Astrocyte (in vitro differentiated cells and primary cell): ENCODE measurements around the gene PDGFD. TPM values are rescaled to one million over a fixed set of nuclear protein-coding genes. Genes with fewer than 3 reads are reported as not detected.

Experiments
- DNase-seq: peaks from one replicate; pipeline ENCODE4 v3.0.0-alpha.2; 2010; ENCODE audit warnings: low read depth
- FAIRE-seq: peaks from 2 replicates; lab custom pipeline; 2011; peaks lifted over from hg19 to GRCh38; lab: Jason Lieb, UNC
- H2AFZ ChIP-seq: 2 replicates; pipeline ENCODE4 v1.6.0; 2012; ENCODE audit warnings: low read depth, low read length, inconsistent platforms
- H3K27ac ChIP-seq: 2 replicates; pipeline ENCODE4 v1.5.1; 2011; ENCODE audit warnings: low read depth, low read length, inconsistent platforms
- H3K27me3 ChIP-seq: 2 replicates; pipeline ENCODE4 v1.6.0; 2011; ENCODE audit warnings: low read length, inconsistent platforms; ENCODE audit not compliant: insufficient read depth
- H3K36me3 ChIP-seq: 2 replicates; pipeline ENCODE4 v1.5.1; 2011; ENCODE audit warnings: low read length, inconsistent platforms; ENCODE audit not compliant: insufficient read depth
- H3K4me1 ChIP-seq: 2 replicates; pipeline ENCODE4 v1.5.1; 2011; ENCODE audit warnings: low read length, inconsistent platforms; ENCODE audit not compliant: insufficient read depth
- H3K4me2 ChIP-seq: 2 replicates; pipeline ENCODE4 v1.6.0; 2012; ENCODE audit warnings: low read length, inconsistent platforms
- H3K4me3 ChIP-seq: 2 replicates; pipeline ENCODE4 v1.5.1; 2011; ENCODE audit warnings: low read depth, mild to moderate bottlenecking, low read length, inconsistent platforms; ENCODE audit not compliant: insufficient read depth
- H3K79me2 ChIP-seq: 2 replicates; pipeline ENCODE4 v1.6.0; 2012; ENCODE audit warnings: mild to moderate bottlenecking, low read length, inconsistent platforms; ENCODE audit not compliant: insufficient read depth
- H3K9ac ChIP-seq: 2 replicates; pipeline ENCODE4 v1.6.0; 2012; ENCODE audit warnings: mild to moderate bottlenecking, low read length, inconsistent platforms
- H3K9me3 ChIP-seq: 2 replicates; pipeline ENCODE4 v1.5.1; 2012; ENCODE audit warnings: low read depth, mild to moderate bottlenecking, low read length, inconsistent platforms; ENCODE audit not compliant: insufficient read depth
- H4K20me1 ChIP-seq: 2 replicates; pipeline ENCODE4 v1.6.0; 2012; ENCODE audit warnings: low read length, inconsistent platforms; ENCODE audit not compliant: insufficient read depth
- H3K27ac Mint-ChIP-seq: one replicate; pipeline ENCODE4 v1.8.0; 2021; ENCODE audit warnings: mild to moderate bottlenecking, mixed read lengths; ENCODE audit not compliant: unreplicated experiment
- H3K27me3 Mint-ChIP-seq: one replicate; pipeline ENCODE4 v1.8.0; 2021; ENCODE audit warnings: low read depth, mixed read lengths; ENCODE audit not compliant: unreplicated experiment
- H3K36me3 Mint-ChIP-seq: one replicate; pipeline ENCODE4 v1.8.0; 2021; ENCODE audit warnings: low read depth, mixed read lengths; ENCODE audit not compliant: unreplicated experiment
- H3K4me1 Mint-ChIP-seq: one replicate; pipeline ENCODE4 v1.8.0; 2021; ENCODE audit warnings: low read depth, mixed read lengths; ENCODE audit not compliant: unreplicated experiment
- H3K4me3 Mint-ChIP-seq: one replicate; pipeline ENCODE4 v1.8.0; 2021; ENCODE audit warnings: mild to moderate bottlenecking, moderate library complexity, mixed read lengths; ENCODE audit not compliant: unreplicated experiment
- H3K9me3 Mint-ChIP-seq: one replicate; pipeline ENCODE4 v1.8.0; 2021; ENCODE audit warnings: mild to moderate bottlenecking, mixed read lengths; ENCODE audit not compliant: unreplicated experiment
- EZH2 ChIP-seq: IDR thresholded peaks from 2 replicates; pipeline ENCODE4 v1.6.1; 2012; ENCODE audit warnings: mild to moderate bottlenecking, low read length, inconsistent platforms; ENCODE audit not compliant: insufficient read depth
- total RNA-seq: library from RNA; stranded (reverse); gene quantifications from 2 replicates; pipeline ENCODE4 v1.2.1, GENCODE V29; 2021
- TF ChIP-seq, protein P1 (sequence below): IDR thresholded peaks from 2 replicates; pipeline ENCODE4 v1.5.1; 2011; ENCODE audit warnings: low read depth, mild to moderate bottlenecking, inconsistent platforms, low read length, moderate library complexity; ENCODE audit not compliant: insufficient read depth

PDGFD gene
- total RNA-seq, 1 donor from 2014 or later, result 2.6 TPM

DNA sequence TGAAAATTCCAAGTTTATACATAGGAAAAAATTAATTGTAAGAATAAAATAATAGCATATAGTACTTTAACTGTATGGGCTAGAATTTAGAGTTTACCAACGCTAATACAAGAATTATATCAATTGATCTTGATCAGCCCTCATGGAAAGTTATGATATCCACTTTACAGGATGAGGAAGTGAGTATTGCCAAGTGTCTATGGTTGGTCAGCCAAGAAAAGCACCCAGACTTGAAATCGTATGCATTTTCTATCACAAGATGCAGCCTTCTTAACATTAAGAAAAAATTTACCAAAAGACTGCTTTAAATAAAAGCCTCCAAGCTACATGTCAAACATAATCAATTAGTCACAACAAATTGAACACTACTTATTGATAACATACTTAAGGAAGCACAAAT lies 74.5 kb downstream of the PDGFD start:
- H3K9me3 ChIP-seq, result no peaks in the 10 kb centered on the region
- FAIRE-seq (no peak), DNase-seq (no peak)
- Mint-ChIP-seq H3K4me1 (peaks cover 11% of the 10 kb centered on the region), H3K27me3 (no peaks in the 10 kb centered on the region), H3K4me3 (no peak overlapping the region), H3K9me3 (no peaks in the 10 kb centered on the region), H3K36me3 (no peaks in the 10 kb centered on the region), H3K27ac (no peak overlapping the region)
- H3K36me3 ChIP-seq, result no peaks in the 10 kb centered on the region
- H2AFZ ChIP-seq, result no peak overlapping the region
- H3K4me3 ChIP-seq, result no peak overlapping the region
- TF ChIP-seq, protein P1, sequence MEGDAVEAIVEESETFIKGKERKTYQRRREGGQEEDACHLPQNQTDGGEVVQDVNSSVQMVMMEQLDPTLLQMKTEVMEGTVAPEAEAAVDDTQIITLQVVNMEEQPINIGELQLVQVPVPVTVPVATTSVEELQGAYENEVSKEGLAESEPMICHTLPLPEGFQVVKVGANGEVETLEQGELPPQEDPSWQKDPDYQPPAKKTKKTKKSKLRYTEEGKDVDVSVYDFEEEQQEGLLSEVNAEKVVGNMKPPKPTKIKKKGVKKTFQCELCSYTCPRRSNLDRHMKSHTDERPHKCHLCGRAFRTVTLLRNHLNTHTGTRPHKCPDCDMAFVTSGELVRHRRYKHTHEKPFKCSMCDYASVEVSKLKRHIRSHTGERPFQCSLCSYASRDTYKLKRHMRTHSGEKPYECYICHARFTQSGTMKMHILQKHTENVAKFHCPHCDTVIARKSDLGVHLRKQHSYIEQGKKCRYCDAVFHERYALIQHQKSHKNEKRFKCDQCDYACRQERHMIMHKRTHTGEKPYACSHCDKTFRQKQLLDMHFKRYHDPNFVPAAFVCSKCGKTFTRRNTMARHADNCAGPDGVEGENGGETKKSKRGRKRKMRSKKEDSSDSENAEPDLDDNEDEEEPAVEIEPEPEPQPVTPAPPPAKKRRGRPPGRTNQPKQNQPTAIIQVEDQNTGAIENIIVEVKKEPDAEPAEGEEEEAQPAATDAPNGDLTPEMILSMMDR, result no peak
- TF ChIP-seq EZH2, result no peak
- H3K27me3 ChIP-seq, result no peaks in the 10 kb centered on the region
- no peaks in the 10 kb centered on the region for H3K79me2 ChIP-seq
- H3K4me2 ChIP-seq, result no peak overlapping the region
- no peak overlapping the region for H3K27ac ChIP-seq
- H4K20me1 ChIP-seq, result no peaks in the 10 kb centered on the region
- H3K4me1 ChIP-seq, result no peaks in the 10 kb centered on the region
- no peak overlapping the region for H3K9ac ChIP-seq

DNA sequence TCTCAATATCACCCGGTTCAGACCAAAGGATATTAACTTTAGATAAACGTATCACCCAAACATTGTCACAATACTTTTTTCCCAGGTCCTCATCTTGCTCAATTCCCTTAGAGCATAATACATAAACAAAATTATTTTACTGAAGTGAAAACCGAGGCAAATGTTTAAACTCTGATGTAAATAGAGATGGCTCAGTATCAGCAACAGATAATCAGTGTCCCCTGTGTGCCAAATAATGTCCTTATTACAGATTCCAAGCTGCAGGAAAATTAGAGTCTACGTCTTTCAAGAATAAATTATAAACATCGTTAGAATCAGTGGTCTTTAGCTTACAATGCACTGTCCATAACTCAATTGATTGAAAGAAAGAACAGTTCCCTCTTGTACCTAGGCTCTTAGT lies 77.3 kb downstream of the PDGFD start:
- Histone ChIP-seq H3K36me3 (no peaks in the 10 kb centered on the region), H3K4me3 (no peak overlapping the region), H3K4me2 (no peak overlapping the region), H3K4me1 (no peaks in the 10 kb centered on the region), H3K27ac (no peak overlapping the region), H3K27me3 (no peaks in the 10 kb centered on the region), H3K79me2 (no peaks in the 10 kb centered on the region), H3K9ac (no peak overlapping the region), H3K9me3 (no peaks in the 10 kb centered on the region), H2AFZ (no peak overlapping the region), H4K20me1 (no peaks in the 10 kb centered on the region)
- Mint-ChIP-seq H3K36me3 (no peaks in the 10 kb centered on the region), H3K4me3 (no peak overlapping the region), H3K27me3 (no peaks in the 10 kb centered on the region), H3K27ac (no peak overlapping the region), H3K4me1 (peaks cover under 1% of the 10 kb centered on the region), H3K9me3 (no peaks in the 10 kb centered on the region)
- DNase-seq (no peak), FAIRE-seq (no peak)
- TF ChIP-seq, protein P1, result no peak
- TF ChIP-seq EZH2, result no peak

DNA sequence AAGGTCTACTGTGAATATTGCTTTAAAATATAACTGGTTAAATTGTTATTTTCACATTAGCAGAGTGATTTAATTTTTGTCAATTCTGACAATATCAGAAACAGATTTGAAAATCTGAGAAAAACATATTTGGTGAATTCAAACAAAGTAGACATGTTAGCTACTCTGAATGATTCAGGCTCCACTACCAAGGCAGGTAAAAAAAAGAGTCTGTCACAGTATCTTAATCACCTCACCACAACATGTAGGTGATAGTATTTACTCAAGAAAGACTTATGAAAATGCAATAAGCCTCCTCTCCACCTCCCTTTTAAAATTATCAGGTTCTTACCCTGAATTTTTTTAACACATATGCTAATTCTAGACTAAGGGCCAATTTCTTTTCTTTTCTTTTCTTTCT lies 85.0 kb downstream of the PDGFD start:
- no peak overlapping the region for H3K27ac Mint-ChIP-seq

More for the DNA sequence above, 85.0 kb downstream of the PDGFD start:
- H3K4me3 ChIP-seq, result no peak overlapping the region
- peaks cover 2% of the 10 kb centered on the region for H3K9me3 Mint-ChIP-seq
- H3K27me3 Mint-ChIP-seq, result no peaks in the 10 kb centered on the region
- H3K4me1 ChIP-seq, result no peaks in the 10 kb centered on the region
- H3K79me2 ChIP-seq, result no peaks in the 10 kb centered on the region
- H3K27me3 ChIP-seq, result no peaks in the 10 kb centered on the region
- H3K4me3 Mint-ChIP-seq, result no peak overlapping the region
- H3K4me2 ChIP-seq, result no peak overlapping the region
- H3K9ac ChIP-seq, result no peak overlapping the region
- FAIRE-seq (no peak), DNase-seq (no peak)
- peaks cover 1% of the 10 kb centered on the region for H3K4me1 Mint-ChIP-seq
- H2AFZ ChIP-seq, result no peak overlapping the region
- no peak overlapping the region for H3K27ac ChIP-seq
- no peaks in the 10 kb centered on the region for H3K36me3 ChIP-seq
- H3K36me3 Mint-ChIP-seq, result no peaks in the 10 kb centered on the region
- H3K9me3 ChIP-seq, result no peaks in the 10 kb centered on the region
- TF ChIP-seq EZH2, result no peak
- TF ChIP-seq, protein P1, result no peak
- H4K20me1 ChIP-seq, result no peaks in the 10 kb centered on the region
